GM12874 (cell line): ENCODE data around the gene SRR.

Experiments used
- CTCF ChIP-seq: IDR thresholded peaks from 2 replicates; pipeline ENCODE4 v1.5.1; 2011; ENCODE audit warnings: low read depth, mild to moderate bottlenecking, control low read depth, low read length, moderate library complexity; ENCODE audit not compliant: insufficient read depth

SRR gene

DNA sequence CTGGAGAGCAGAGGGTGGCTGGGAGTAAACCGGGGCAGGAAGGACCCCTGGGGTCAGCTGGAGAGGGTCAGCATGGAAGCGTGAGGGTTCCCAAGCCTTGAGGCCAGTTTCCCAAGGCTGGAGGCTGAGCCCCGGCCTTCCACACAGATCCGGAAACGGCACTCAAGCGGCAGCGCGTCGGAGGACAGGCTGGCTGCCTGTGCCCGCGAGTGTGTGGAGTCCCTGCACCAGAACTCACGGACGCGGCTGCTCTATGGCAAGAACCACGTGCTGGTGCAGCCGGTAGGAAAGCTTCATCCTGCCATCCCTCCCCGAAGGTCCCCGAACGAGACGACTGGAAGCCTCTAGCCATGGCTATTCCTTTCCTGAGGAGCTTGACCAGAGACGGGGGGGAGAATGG is 59.6 kb downstream of the SRR start:
- no peak for TF ChIP-seq CTCF

- no peak for TF ChIP-seq CTCF
Observed at GRCh38 chr17:2363851-2364762, 60.4 kb downstream of the SRR start.

- TF ChIP-seq CTCF: no peak
Observed at GRCh38 chr17:2364763-2365116, 61.0 kb downstream of the SRR start.

GRCh38 chr17:2365132-2365531 is 61.4 kb downstream of the SRR start:
- TF ChIP-seq CTCF: no peak

DNA sequence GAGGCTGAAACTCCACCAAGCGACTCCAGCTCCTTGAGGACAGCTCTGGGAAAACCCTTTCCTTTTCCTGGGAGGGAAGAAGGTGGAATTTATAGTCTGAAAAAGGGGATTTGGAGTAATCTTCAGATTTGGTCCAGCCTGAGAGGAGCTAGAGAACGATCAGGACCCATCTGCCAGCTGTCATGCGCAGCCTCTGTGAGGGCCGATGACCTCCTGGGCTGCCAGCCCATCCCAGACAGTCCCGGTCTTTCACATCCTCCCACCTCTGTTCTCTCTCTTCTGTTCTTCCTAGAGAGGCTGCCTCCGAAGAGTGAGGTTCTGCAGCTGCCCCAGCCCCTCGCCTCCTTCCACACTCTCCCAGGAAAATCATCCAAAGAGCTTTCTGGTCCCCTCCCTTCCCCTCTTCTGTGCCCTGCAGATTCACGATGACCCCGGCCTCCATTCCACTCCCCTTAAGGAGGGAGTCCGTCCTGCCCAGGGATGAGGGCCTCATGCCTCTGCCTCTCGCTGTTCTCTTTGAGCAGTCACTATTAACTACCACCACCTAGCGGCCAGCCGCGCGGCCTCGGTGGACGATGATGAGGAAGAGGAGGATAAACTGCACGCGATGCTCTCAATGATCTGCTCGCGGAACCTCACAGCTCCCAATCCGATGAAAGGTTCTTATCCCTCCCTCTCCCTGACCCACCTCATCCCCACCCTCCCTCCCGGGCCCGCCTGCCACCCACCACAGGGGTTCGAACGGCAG is 63.2 kb downstream of the SRR start:
- TF ChIP-seq CTCF: no peak

GRCh38 chr17:2368359-2368758 is 64.6 kb downstream of the SRR start:
- no peak for TF ChIP-seq CTCF

DNA sequence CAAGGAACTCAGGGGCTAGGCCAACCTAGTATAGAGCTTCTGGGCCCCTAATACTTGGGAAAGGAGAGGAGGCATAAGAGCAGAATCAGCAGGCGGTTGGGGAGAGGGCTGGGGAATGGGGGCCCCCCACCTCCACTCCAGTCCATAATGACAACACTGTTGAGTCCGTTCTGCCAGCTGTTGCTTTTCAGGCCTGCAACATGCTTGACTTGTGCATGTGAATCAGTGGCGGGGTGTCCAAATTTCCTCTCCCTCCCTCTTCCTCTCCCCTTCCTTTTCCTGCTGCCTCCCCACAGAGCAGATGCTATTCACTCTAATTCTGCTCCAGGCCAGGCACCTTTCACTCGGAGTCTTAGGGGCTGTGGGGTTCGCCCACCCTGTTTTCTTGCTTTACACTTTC is 65.3 kb downstream of the SRR start:
- no peak for TF ChIP-seq CTCF
